HCT116 (cell line): ENCODE measurements around the gene OXER1. TPM values are rescaled to one million over a fixed set of nuclear protein-coding genes. Genes with fewer than 3 reads are reported as not detected.

Experiments used
- ATAC-seq: fragments of 200-7000 bp; cut with Tn5 transposase; 2 replicates; pipeline ENCODE4 v1.9.1; 2020; ENCODE audit warnings: mild to moderate bottlenecking, moderate library complexity
- BruUV-seq: library from RNA; stranded (reverse); fragments of 400-500 nt; replicated peaks from 2 replicates; lab custom pipeline; 2021; lab: Mats Ljungman, UMichigan
- CTCF ChIA-PET: fragments of 300-600 bp; sonication (Branson Sonifier 250); formaldehyde crosslinking; loops from one replicate; lab custom pipeline; 2021; ENCODE audit warnings: antibody characterized with exemption; lab: Charles Lee
- POLR2A ChIA-PET: fragments of 300-600, 350-600 bp; sonication (Branson Sonifier 250); formaldehyde crosslinking; loops from one replicate; lab custom pipeline; 2021; ENCODE audit warnings: antibody characterized with exemption; lab: Charles Lee
- RAD21 ChIA-PET, 2 experiments: fragments of 300-600 bp; sonication (Branson Sonifier 250); formaldehyde crosslinking; loops; one replicate each; lab custom pipeline; 2023; ENCODE audit warnings: low total read pairs in 2 of 2; ENCODE audit not compliant: uncharacterized antibody in 2 of 2, unreplicated experiment in 2 of 2, low non-redundant PET in 1 of 2; lab: Charles Lee
- DNase-seq: peaks from one replicate; pipeline ENCODE4 v3.0.0-alpha.2; 2010; ENCODE audit warnings: low read depth, low spot score
- H2AFZ ChIP-seq: fragments of 200-600 bp; shearing (Covaris generic), sonication (generic); 2 replicates; pipeline ENCODE4 v1.6.1; 2017; ENCODE audit warnings: low read depth, mixed run types, mixed read lengths, antibody characterized with exemption, low read length; ENCODE audit not compliant: poor library complexity, severe bottlenecking
- H3K27ac ChIP-seq: 2 replicates; pipeline ENCODE4 v1.5.1; 2012; ENCODE audit warnings: low read depth, low read length
- H3K27me3 ChIP-seq: fragments of 200-600 bp; sonication (generic); 2 replicates; pipeline ENCODE4 v1.6.1; 2016; ENCODE audit warnings: mixed run types, low read length, mixed read lengths; ENCODE audit not compliant: insufficient read depth
- H3K36me3 ChIP-seq, 2 experiments: fragments of 200-500 bp in 1 of 2; fragments of 200-600 bp in 1 of 2; sonication (Bioruptor generic) in 1 of 2; sonication (generic) in 1 of 2; 2 replicates each; pipeline versions ENCODE4 v1.5.1 to v1.6.1; 2014 to 2016; ENCODE audit warnings: low read length in 2 of 2, inconsistent platforms in 1 of 2, mixed read lengths in 1 of 2, mixed run types in 1 of 2; ENCODE audit not compliant: insufficient read depth in 2 of 2, control insufficient read depth in 1 of 2
- H3K4me1 ChIP-seq, 2 experiments: fragments of 200-600 bp in 1 of 2; sonication (generic) in 1 of 2; 2 replicates each; pipeline versions ENCODE4 v1.5.1 to v1.6.1; 2012 to 2017; ENCODE audit warnings: low read length in 2 of 2, inconsistent platforms in 1 of 2, mild to moderate bottlenecking in 1 of 2, mixed read lengths in 1 of 2, mixed run types in 1 of 2, moderate library complexity in 1 of 2; ENCODE audit not compliant: insufficient read depth in 2 of 2, control insufficient read depth in 1 of 2
- H3K4me2 ChIP-seq: fragments of 200-600 bp; sonication (generic); 2 replicates; pipeline ENCODE4 v1.6.1; 2017; ENCODE audit warnings: mixed run types, low read length, mixed read lengths
- H3K4me3 ChIP-seq, 2 experiments: fragments of 200-600 bp in 1 of 2; sonication (generic) in 1 of 2; replicated peaks in 1 of 2; 2 replicates each; pipeline ENCODE4 v1.5.1; 2011 to 2016; ENCODE audit warnings: low read length in 2 of 2, control low read depth in 1 of 2, low read depth in 1 of 2, mild to moderate bottlenecking in 1 of 2, mixed read lengths in 1 of 2, mixed run types in 1 of 2
- H3K79me2 ChIP-seq: fragments of 200-600 bp; sonication (generic); 2 replicates; pipeline ENCODE4 v1.6.1; 2017; ENCODE audit warnings: mild to moderate bottlenecking, mixed run types, low read length, moderate library complexity, mixed read lengths; ENCODE audit not compliant: insufficient read depth
- H3K9ac ChIP-seq: fragments of 200-600 bp; sonication (generic); 2 replicates; pipeline ENCODE4 v1.6.1; 2016; ENCODE audit warnings: low read length, mixed read lengths
- H3K9me2 ChIP-seq: fragments of 200-600 bp; sonication (generic), shearing (Covaris generic); 2 replicates; pipeline ENCODE4 v1.6.1; 2017; ENCODE audit warnings: mixed run types, mild to moderate bottlenecking, moderate library complexity; ENCODE audit not compliant: insufficient read depth
- H3K9me3 ChIP-seq, 2 experiments: fragments of 200-500 bp in 1 of 2; fragments of 200-600 bp in 1 of 2; sonication (Bioruptor generic) in 1 of 2; sonication (generic) in 1 of 2; 2 replicates each; pipeline ENCODE4 v1.6.1; 2014 to 2017; ENCODE audit warnings: low read length in 2 of 2, mixed read lengths in 2 of 2, inconsistent platforms in 1 of 2, low read depth in 1 of 2, mild to moderate bottlenecking in 1 of 2, mixed run types in 1 of 2, moderate library complexity in 1 of 2; ENCODE audit not compliant: control insufficient read depth in 1 of 2, insufficient read depth in 1 of 2
- H4K20me1 ChIP-seq: fragments of 200-600 bp; sonication (generic), shearing (Covaris generic); 2 replicates; pipeline ENCODE4 v1.6.1; 2017; ENCODE audit warnings: mixed run types, mild to moderate bottlenecking, moderate library complexity; ENCODE audit not compliant: insufficient read depth
- ELF1 ChIP-seq: IDR thresholded peaks from 2 replicates; pipeline ENCODE4 v1.6.1; 2012; ENCODE audit warnings: low read depth, borderline replicate concordance
- EZH2phosphoT487 ChIP-seq: fragments of 200-600 bp; IDR thresholded peaks from 2 replicates; pipeline ENCODE4 v1.6.1; 2018; ENCODE audit warnings: antibody characterized with exemption, borderline replicate concordance
- SP1 ChIP-seq: IDR thresholded peaks from 2 replicates; pipeline ENCODE4 v1.6.1; 2012; ENCODE audit warnings: low read depth
- TCF7L2 ChIP-seq: IDR thresholded peaks from 2 replicates; pipeline ENCODE4 v1.7.0; 2011; ENCODE audit warnings: borderline replicate concordance, inconsistent platforms; ENCODE audit not compliant: insufficient read depth, insufficient read length; ENCODE audit errors: extremely low read depth
- intact Hi-C: fragments of 100-400 bp; cut with micrococcal nuclease; formaldehyde crosslinking; loops from 2 replicates; pipeline ENCODE4 v1.10.0; 2022
- total RNA-seq: library from RNA; stranded (reverse); gene quantifications from one replicate; pipeline ENCODE4 v1.2.1, GENCODE V29; 2021; ENCODE audit not compliant: unreplicated experiment
- TF ChIP-seq, protein P1 (sequence below), 3 experiments: fragments of 200-600 bp in 1 of 3; sonication (generic) in 1 of 3; IDR thresholded peaks in 2 of 3; conservative IDR thresholded peaks in 1 of 3; 2 replicates each; pipeline ENCODE4 v1.5.1; 2012 to 2017; ENCODE audit warnings: low read depth in 2 of 3, low read length in 2 of 3, antibody characterized with exemption in 1 of 3, borderline replicate concordance in 1 of 3, control low read depth in 1 of 3, mild to moderate bottlenecking in 1 of 3, mixed read lengths in 1 of 3, mixed run types in 1 of 3, moderate library complexity in 1 of 3; ENCODE audit not compliant: insufficient read depth in 1 of 3
- TF ChIP-seq, protein P2 (sequence below): IDR thresholded peaks from 2 replicates; pipeline ENCODE4 v1.6.1; 2012; ENCODE audit warnings: low read depth

OXER1 gene
- total RNA-seq, 1 experiment from 2014 or later: not detected

DNA sequence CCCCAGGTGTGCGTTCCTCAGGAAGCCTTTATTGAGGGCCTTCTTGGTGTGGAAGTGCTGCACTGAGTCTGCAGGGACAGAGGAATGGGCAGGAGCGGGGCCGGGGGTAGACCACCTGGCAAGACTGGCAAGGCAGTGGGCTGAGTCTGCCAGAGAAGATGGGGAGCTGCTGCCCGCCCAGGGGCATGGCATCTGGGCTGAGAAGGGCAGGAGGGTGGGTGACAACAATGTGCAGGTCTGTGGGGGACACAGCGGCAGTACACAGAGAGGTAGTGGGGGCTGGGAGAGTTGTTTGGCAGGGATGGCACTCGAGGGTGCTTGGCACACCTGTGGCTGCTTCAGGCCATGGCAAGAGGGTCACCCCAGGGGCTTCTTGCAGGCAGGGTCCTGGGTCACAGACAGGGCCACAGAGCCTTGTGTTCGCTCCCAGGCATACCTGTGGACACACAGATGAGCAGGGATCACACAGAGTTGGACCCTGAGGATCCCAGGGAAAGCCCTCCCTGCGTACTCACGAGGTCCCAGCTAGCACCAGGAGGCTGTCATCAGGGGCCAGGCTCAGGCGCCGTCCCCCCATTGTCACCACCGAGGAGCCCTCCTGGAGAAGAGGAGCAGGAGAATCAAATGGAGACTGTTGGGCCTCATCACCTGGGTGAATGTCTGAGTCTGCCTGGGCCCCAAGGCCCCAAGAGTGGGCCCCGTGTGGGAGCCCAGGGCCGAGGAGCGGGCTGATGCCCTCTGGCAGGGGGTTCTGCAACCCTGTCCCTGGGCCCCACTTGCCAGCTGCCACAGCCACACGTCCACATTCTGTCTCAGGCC is 3.4 kb upstream of the OXER1 start:
- Histone ChIP-seq H3K9ac (no peak overlapping the region), H3K9me3 (no peaks in the 10 kb centered on the region), H3K36me3 (no peaks in the 10 kb centered on the region), H3K4me2 (no peak overlapping the region), H3K27me3 (no peaks in the 10 kb centered on the region), H2AFZ (no peak overlapping the region), H3K79me2 (no peaks in the 10 kb centered on the region), H3K4me3 (no peak overlapping the region), H3K9me2 (no peaks in the 10 kb centered on the region), H4K20me1 (no peaks in the 10 kb centered on the region), H3K4me1 (peaks cover 0 to 3% of the 10 kb centered on the region in 2 experiments; a peak in 1 of 4 replicates), H3K27ac (no peak overlapping the region)
- ChIA-PET POLR2A (no interaction called here), RAD21 (no interaction called here), CTCF (no interaction called here)
- DNase-seq: no peak
- intact Hi-C loops: no loop called here
- no TSS peak for BruUV-seq
- no peak for ATAC-seq
- no peak for TF ChIP-seq TCF7L2
- TF ChIP-seq EZH2phosphoT487: no peak
- TF ChIP-seq, protein P1, sequence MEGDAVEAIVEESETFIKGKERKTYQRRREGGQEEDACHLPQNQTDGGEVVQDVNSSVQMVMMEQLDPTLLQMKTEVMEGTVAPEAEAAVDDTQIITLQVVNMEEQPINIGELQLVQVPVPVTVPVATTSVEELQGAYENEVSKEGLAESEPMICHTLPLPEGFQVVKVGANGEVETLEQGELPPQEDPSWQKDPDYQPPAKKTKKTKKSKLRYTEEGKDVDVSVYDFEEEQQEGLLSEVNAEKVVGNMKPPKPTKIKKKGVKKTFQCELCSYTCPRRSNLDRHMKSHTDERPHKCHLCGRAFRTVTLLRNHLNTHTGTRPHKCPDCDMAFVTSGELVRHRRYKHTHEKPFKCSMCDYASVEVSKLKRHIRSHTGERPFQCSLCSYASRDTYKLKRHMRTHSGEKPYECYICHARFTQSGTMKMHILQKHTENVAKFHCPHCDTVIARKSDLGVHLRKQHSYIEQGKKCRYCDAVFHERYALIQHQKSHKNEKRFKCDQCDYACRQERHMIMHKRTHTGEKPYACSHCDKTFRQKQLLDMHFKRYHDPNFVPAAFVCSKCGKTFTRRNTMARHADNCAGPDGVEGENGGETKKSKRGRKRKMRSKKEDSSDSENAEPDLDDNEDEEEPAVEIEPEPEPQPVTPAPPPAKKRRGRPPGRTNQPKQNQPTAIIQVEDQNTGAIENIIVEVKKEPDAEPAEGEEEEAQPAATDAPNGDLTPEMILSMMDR (IDR thresholded peaks at IDR 0.05 in 2 of 3, conservative IDR thresholded peaks at IDR 0.05 in 1 of 3; ENCODE audit: borderline replicate concordance in 1 of 3, insufficient read depth in 1 of 3, low read depth in 2 of 3, low read length in 2 of 3): no peak
- no peak for TF ChIP-seq ELF1
- TF ChIP-seq SP1: no peak
- TF ChIP-seq, protein P2, sequence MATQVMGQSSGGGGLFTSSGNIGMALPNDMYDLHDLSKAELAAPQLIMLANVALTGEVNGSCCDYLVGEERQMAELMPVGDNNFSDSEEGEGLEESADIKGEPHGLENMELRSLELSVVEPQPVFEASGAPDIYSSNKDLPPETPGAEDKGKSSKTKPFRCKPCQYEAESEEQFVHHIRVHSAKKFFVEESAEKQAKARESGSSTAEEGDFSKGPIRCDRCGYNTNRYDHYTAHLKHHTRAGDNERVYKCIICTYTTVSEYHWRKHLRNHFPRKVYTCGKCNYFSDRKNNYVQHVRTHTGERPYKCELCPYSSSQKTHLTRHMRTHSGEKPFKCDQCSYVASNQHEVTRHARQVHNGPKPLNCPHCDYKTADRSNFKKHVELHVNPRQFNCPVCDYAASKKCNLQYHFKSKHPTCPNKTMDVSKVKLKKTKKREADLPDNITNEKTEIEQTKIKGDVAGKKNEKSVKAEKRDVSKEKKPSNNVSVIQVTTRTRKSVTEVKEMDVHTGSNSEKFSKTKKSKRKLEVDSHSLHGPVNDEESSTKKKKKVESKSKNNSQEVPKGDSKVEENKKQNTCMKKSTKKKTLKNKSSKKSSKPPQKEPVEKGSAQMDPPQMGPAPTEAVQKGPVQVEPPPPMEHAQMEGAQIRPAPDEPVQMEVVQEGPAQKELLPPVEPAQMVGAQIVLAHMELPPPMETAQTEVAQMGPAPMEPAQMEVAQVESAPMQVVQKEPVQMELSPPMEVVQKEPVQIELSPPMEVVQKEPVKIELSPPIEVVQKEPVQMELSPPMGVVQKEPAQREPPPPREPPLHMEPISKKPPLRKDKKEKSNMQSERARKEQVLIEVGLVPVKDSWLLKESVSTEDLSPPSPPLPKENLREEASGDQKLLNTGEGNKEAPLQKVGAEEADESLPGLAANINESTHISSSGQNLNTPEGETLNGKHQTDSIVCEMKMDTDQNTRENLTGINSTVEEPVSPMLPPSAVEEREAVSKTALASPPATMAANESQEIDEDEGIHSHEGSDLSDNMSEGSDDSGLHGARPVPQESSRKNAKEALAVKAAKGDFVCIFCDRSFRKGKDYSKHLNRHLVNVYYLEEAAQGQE: no peak
